ENCODE data around the gene PAFAH1B1. TPM values are rescaled to one million over a fixed set of nuclear protein-coding genes. Genes with fewer than 3 reads are reported as not detected.
"Not testable (repeated sequence)": the region's sequence is repeated elsewhere in the genome, so short reads cannot be mapped to it uniquely, and the experiment has no call there.

The PAFAH1B1 gene
- total RNA-seq, 1 donor from 2014 or later: 155 TPM

DNA sequence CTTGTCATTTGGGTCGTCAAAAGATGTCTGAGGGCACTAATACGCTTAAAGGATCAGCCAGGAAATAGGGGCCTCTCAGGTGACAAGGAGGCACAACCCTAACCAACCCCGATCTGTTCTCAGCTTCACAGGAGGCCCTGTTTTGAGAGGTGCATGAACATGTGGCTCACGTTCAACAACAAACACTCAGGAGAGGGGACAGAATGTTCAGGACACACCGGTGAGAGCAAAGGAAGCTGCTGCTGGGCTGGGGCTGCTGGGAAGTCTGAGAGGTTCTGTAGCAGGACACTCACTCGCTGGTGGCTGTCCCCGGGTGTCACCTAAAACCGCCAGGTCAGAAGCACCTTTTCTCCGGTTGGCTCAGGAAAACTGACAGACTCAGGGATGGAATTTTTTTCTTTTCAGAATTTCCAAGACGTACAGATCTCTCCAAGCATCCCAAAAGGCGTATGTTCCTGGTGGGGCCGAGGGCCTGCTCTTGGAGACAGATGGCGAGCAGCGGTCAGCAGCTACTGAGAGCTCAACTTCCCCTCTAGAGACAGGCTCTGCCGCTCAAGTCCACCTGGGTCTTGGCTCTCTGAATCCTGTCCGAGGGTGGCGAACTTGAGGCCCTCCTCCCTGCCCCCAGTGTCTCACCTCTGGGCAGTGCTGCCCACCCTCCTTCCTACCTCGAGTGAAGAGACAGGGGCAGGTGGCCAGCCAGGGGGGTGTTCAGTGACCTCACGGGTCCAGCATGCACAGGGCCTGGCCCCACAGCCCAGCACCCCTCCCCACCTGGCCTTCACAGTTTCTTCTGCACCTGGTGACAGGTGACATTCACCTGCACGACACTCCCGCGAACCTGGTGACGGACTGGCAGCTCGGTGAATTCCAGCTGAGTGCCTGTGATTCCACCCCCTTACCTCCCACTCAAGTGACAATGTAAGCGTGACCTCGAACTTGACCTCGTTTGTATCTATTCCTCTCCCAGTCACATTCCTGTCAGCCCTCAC, 95.2 kb downstream of the PAFAH1B1 start:
- intact Hi-C loops (cut with micrococcal nuclease): no loop called here

DNA sequence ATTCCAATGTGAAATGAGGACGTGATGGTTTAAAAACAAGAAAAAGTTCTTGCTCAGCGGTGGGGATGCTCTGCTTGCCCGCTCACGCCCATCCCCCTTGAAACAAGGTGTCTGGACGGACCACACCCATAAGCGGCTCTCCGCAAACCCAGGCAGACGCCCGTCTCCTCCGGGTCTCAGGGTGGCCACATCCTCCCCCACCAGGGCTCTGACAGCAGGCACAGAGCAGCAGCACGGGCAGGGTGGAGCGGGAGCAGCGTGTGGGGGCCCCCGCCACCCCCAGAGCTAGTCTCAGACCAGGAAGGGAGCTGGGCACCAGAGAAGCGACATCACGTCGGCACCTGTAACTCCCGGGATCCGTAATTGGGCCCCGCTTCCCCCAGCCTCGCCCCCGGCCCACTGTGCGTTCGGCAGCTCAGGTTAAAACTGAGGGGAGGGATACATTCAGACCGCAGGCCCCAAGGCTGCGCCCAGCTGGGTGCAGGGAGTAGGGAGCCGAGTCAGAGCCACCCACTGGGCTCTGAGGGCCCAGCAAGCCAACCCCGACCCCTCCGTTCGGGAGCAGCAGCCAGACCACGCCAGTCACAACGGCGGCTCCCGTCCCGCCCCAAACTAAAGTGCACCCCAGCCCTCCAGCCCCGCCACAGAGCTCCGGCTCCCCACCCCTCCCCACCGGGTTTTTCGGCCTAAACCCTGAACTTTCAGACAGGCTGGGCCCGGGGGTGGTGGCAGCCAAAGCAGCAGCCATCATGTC, 96.1 kb downstream of the PAFAH1B1 start:
- intact Hi-C loops (cut with micrococcal nuclease): loop anchor here (2.0 kb wide), 1 partner anchor 19 kb away; no protein-coding TSS in a partner anchor

DNA sequence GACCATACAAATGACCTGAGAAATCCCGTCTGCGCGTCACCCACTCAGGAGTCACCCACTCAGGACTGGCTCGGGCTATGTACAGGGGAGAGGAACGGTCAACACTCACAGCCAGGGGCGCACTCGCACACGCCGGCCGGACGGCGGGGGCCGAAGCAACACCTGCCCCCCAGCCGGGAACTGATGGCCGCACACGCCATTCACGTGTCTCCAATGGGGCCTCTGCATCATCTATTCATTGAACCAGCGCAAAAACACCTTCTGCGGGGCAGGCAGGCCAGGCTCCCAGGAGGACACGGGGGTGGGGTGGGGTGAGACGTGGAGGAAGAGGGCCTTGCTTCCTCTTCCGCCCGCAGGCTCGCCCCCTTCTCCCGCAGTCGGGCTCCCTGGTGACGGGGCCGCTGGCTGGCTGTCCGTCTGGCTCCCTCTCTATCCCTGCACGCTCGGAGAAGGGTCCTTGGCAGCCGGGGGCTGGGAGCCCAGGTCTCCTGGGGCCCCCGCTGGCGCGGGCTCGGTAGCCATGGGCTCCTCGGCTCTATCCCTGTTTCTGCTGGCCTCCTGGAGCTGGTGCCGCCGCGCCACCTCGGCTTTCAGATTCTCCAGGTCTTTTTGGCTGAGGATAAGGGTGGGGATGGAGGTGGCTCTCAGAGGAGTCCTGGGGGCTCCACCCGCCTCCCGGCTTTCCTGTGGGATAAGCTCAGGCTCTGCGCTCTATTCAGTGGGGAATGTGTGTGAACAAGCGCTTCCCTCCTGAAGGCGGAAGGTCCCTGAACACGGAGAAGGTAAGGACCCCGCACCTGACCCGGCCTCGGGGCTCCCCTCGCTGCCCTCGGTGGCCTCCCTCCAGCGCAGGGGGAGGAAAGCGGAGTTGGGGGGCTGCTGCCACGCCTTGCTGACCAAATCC, 97.0 kb downstream of the PAFAH1B1 start:
- intact Hi-C loops (cut with micrococcal nuclease): loop anchor here (2.0 kb wide), 1 partner anchor 18 kb away; no protein-coding TSS in a partner anchor

DNA sequence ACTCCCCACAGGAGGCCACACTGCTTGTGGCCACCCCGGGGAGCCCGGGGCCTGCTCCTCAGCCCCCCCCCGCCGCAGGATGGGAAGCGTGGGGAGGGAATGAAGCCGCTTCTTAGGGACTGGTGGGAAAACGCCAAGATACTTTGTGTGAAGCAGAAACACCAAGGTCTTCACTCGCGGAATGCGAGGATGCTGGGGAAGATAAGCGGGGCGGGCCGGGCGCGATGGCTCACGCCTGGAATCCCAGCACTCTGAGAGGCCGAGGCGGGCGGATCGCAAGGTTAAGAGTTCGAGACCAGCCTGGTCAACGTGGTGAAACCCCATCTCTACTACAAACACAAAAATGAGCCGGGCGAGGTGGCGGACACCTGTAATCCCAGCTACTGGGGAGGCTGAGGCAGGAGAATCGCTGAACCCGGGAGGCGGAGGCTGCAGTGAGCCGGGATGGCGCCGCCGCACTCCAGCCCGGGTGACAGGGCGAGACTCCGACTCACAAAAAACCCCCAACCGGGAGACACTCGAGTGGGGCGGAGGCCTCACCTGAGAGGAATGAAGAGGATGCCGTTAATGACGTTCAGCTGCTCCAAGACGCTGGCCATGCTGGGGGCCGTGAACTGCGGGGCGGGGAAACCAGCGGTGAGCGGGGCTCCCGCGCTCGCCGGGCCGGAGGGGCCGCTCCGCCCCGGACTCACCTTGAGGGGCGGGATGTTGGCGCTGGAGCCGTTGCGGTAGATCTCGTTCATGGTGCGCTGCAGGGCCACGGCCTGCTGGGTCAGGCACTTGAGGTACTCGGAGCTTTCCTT, 97.8 kb downstream of the PAFAH1B1 start:
- intact Hi-C loops (cut with micrococcal nuclease): loop anchor here (2.0 kb wide), 1 partner anchor 18 kb away; no protein-coding TSS in a partner anchor

DNA sequence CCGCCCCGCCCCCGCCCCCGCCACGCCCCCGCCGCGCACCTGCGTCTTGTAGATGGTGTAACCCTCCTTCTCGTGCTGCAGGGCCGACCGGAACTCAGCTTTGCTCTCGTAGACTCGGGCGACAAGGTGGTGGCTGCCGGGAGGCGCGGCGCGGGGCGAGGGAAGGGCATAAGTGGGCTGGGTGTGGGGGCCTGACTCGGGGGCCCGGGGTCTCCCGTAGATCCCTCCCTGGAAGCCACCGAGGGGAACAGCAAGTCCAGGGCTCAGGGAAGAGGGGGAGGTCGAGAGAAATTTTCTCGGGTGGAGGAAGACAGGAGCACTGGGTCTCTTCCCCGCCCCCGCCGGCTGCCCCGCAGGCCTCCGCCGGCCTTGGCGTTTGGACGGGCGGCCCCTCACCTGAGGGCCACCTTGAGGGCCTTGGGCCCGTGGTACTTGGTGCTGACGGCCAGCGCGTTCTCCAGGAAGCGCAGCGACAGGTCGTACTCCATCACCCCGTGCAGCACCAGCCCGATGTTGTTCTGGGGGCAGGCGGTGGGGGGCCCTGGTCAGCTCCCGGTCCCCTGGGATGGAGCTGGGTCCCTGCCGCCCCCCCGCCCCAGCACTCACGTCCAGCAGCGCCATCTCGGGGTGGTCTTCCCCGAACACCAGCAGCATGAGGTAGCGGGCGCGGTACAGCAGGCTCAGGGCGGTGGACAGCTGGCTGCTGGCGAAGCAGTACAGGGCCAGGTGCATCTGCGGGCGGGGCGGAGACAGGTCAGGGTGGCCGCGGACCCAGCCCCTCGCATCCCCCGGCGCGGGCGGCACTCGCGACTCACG, 98.7 kb downstream of the PAFAH1B1 start:
- intact Hi-C loops (cut with micrococcal nuclease): loop anchor here (2.0 kb wide), 1 partner anchor 17 kb away; no protein-coding TSS in a partner anchor

GRCh38 chr17:2692781-2693135, 99.3 kb downstream of the PAFAH1B1 start:
- intact Hi-C loops (cut with micrococcal nuclease): no loop called here

- intact Hi-C loops (cut with micrococcal nuclease): no loop called here
These were observed 100.3 kb downstream of the PAFAH1B1 start for GRCh38 chr17:2693561-2694380.

DNA sequence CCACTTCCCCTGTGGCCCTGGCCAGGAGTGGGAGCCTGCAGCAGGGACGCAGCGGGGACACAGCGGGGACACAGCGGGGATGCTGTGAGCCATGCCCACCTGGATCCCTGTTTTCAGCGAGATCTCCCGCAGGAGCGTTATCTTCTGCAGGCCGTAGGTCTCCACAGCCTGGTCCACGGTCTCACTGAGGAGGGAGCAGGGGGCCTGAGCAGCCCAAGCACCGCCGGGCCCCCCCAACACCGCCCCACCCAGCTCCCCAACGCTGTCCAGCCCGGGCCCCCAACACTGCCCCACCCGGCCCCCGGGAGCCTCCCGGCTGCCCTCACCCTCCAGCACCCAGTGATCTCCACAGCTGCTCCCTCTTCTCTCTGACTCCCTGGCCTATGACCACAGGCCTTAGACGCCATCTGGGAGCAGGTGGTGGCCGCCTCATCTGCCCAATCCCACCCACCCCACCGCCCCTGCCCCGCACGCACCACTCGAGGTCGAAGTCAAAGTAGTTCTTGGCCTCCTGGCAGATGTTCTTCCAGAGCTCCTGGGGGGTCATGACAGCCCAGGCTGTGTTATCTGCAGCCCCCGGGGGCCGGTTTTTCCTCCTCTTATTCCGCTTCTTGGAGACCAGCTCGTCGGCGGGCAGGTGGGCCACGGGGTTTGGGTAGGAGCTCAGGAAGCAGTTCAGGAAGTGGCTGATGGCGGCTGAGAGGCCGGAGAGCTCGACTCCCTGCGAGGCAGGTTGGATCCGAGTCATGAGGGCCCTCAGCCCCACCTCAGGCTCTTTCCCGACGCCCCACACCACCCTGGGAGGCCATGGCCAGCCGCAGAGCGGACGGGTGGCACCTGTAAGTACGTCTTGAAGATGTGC, 101.2 kb downstream of the PAFAH1B1 start:
- intact Hi-C loops (cut with micrococcal nuclease): no loop called here

- intact Hi-C loops (cut with micrococcal nuclease): no loop called here
These were observed 101.9 kb downstream of the PAFAH1B1 start for GRCh38 chr17:2695243-2695960.

GRCh38 chr17:2695961-2696760, 102.7 kb downstream of the PAFAH1B1 start:
- intact Hi-C loops (cut with micrococcal nuclease): no loop called here

DNA sequence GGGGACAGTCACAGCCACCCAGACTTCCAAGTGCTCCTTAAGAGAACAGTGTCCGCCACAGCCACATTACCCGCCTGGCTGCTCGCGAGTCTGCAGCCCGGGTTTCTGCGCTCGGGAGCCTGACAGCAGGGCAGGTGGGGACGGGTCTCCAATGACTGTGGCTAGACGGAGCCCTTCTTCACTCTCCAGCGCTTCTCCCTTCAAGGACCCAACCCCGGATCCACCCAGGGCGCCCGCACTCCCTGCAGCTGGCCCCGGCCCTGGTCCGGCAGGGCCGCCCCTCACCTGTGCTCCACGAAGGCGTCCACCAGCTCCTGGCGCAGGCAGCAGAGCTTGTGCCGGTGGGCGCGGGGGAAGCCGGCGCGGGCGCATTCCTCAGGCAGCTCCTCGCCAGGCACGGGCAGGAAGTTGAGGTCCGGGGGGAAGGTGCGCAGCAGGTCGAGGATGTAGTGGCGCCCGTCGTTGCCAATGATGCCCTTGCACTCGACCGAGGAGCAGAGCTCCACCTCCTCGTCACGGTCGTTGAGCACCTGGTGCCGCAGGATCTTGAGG, 104.2 kb downstream of the PAFAH1B1 start:
- intact Hi-C loops (cut with micrococcal nuclease): no loop called here

- intact Hi-C loops (cut with micrococcal nuclease): not testable (repeated sequence)
These were observed 105.9 kb downstream of the PAFAH1B1 start for GRCh38 chr17:2699216-2699805.

- intact Hi-C loops (cut with micrococcal nuclease): no loop called here
These were observed 106.6 kb downstream of the PAFAH1B1 start for GRCh38 chr17:2700030-2700490.

- intact Hi-C loops (cut with micrococcal nuclease): no loop called here
These were observed 107.2 kb downstream of the PAFAH1B1 start for GRCh38 chr17:2700491-2701141.
